GM12874 (cell line): Measurements from ENCODE around the gene TEX19.

Experiments used
- TF ChIP-seq, protein P1 (sequence below): IDR thresholded peaks from 2 replicates; pipeline ENCODE4 v1.5.1; 2011; ENCODE audit warnings: low read depth, mild to moderate bottlenecking, control low read depth, low read length, moderate library complexity; ENCODE audit not compliant: insufficient read depth

The TEX19 gene

DNA sequence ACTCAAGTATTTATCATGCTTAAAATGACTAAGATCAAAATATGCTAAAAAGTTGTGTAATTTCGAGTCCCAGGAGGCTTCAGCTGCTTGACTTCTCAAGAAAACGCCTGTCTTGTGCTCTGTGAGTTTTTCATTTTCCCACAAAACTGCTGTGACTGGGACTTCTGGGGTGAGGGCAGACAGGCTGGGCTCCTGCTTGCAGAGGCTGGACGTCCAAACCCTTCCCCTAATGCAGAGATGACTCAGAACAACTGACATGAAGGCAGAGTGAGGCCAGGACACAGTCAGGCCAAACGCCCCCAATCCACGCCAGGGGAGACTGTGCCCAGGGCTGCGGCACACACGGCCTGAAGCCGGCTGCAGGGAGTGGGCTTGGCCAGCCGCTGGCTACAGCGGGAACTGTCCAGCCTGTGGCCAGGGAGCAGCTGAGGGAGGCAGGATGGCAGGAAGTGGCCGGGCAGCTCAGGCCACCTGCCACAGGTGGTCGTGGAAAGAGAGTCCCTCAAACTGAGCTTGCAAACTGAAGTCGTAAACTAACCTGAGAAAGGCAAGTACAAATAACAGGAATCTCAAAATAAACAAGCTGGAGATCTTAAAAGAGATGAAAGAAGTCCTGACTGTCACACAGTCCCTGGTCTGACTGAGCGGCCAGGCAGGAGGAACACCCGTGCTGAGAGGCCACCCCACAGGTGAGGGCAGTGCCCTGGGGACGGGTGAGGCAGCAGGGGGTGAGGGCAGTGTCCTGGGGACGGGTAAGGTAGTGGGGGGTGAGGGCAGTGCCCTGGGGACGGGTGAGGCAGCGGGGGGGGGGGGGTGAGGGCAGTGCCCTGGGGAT, 37.8 kb downstream of the TEX19 start:
- TF ChIP-seq, protein P1, sequence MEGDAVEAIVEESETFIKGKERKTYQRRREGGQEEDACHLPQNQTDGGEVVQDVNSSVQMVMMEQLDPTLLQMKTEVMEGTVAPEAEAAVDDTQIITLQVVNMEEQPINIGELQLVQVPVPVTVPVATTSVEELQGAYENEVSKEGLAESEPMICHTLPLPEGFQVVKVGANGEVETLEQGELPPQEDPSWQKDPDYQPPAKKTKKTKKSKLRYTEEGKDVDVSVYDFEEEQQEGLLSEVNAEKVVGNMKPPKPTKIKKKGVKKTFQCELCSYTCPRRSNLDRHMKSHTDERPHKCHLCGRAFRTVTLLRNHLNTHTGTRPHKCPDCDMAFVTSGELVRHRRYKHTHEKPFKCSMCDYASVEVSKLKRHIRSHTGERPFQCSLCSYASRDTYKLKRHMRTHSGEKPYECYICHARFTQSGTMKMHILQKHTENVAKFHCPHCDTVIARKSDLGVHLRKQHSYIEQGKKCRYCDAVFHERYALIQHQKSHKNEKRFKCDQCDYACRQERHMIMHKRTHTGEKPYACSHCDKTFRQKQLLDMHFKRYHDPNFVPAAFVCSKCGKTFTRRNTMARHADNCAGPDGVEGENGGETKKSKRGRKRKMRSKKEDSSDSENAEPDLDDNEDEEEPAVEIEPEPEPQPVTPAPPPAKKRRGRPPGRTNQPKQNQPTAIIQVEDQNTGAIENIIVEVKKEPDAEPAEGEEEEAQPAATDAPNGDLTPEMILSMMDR = no peak

DNA sequence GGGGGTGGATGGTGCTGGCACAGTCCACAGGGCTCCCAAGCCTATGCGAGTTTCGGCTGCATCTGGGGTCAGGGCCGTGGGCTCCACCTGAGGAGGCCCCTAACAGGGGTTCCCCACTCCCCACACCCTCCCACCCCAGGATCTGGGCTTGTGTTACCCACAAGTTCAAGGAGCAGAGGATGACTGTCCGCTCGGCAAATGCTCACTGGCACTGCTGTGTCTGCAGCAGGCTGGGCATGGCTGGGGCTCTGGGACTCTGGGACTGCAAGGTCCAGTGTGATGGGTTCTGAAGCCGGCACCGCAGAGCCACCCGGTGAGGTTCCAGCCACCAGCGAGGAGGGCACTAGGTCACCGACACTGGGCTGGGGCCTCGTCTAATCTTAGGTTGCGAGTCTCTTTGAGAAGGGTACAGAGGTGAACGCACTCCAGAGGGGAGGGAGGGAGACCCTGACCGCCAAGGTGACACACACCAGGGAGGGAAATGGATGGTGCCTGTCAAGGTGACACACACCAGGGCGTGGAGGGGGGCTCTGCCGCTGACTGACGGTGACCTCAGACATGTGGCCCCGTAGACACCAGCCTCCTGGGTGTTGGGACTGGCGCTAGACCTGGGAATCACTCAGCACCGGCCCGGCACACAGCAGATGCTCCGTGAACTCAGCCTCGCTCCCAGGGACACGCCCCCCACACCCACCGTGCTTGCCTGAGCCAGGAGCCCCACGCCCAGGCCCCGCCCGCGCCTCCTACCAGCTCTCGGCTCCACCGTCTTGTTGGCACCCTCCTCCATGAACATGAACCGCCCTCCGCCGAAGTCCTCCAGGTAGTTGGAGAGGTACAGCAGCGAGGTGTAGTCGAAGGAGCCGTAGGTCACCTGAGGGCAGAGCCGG, 38.6 kb downstream of the TEX19 start:
- TF ChIP-seq, protein P1 = no peak

DNA sequence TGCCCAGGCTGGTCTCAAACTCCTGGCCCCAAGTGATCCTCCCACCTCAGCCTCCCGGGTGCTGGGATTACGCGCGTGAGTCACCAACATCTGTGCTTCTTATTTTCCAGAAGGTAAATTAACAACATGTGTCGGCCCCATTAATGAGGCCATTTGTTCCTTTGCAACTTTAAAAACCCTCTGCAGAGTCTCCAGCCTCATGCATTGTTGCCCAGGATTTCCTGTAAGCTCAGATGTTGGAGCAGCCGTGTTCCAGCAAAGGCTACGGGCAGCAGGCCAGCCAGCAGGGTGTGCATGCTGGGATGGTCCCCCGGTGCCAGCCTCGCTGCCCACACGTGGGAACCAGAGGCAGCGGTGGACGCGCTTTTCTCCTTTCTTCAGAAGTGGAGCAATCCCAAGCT, 40.0 kb downstream of the TEX19 start:
- TF ChIP-seq, protein P1 = no peak

DNA sequence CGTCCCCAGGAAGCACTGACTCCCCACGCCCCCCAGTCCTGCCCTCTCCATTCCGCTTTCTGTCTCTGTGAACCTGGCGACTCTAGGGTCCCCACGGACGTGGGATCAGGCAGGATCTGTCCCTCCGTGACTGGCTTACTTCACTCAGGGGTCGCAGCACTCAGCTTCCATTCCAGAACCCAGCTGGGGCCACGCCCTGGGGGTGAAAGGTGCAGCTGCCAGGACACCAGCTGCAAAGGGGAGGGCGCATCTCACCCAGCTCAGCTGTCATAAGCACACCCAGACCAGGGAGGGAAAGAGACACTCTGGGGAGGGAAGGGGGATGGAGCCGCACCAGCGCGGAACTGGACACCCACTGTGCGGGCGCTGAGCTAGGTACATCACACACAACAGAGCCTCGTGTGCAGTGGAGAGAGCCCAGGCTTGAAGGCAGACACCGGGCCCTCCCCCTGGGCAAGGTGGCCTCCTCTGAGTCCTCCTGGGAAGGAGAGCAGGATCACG, 40.6 kb downstream of the TEX19 start:
- TF ChIP-seq, protein P1 = no peak

DNA sequence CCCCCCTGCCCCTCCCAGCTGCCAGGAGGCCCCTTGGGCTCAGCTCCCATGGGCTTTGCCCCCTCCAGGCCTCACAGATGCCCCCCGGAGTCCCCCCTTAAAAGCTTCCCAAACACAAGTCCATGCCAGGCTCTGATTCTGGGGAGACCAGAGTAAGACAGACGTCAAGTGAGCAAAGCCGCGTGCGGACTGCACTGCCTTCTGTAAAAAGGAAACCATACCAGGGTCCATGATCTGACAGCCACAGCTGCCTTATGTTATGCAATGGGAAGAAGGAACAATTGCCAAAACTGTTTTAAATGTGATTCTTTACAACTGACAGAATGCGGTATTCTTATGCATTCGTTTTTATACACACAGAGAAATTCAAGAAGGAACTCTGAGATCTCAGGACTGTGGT, 41.2 kb downstream of the TEX19 start:
- TF ChIP-seq, protein P1 = no peak

DNA sequence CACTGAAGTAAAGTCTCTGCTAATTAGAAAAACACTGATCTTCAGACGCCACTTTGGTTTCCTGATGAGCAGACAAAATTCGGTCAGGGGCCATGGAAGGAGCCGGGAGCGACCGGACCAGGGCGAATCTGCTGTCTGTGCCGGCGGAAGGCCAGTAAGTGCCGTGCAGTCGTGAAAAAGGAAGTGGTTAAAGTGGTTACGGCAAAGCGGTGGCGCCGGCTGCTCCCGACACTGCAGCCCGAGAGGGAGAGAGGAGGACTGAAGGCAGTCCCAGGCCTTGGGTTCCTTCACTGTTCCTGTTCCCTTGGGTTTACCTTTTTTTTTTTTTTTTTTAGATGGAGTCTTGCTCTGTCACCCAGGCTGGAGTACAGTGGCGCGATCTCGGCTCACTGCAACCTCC, 41.8 kb downstream of the TEX19 start:
- TF ChIP-seq, protein P1 = no peak

DNA sequence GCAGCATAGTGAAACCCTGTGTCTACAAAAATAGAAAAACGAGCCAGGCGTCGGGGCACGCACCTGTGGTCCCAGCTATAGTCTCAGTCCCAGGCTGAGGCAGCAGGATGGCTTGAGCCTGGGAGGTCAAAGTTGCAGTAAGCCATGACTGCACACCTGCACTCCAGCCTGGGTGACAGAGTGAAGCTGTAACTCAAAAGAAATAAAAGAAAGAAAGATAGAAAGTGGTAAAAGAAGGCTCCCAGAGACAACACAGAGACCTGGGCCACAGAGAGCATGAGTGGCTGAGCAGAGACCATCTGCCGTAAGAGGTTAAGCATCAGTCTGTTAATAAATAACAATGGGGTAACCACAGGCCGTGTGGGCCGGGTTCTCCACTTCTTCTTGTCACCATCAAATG, 43.8 kb downstream of the TEX19 start:
- TF ChIP-seq, protein P1 = no peak
